Upper lobe of left lung (tissue), 4 donors: Measurements from ENCODE around the gene TBCCD1.
"Not testable (repeated sequence)": the region's sequence is repeated elsewhere in the genome, so short reads cannot be mapped to it uniquely, and the experiment has no call there.

Source experiments
- CTCF ChIP-seq, 6 experiments: fragments of 450-650 bp in 4 of 6; fragments of 200-600 bp in 2 of 6; sonication (generic) in 2 of 6; IDR thresholded peaks; one replicate each; pipeline ENCODE4 v1.5.1; 2016 to 2019; ENCODE audit warnings: antibody characterized with exemption in 6 of 6
- POLR2A ChIP-seq, 4 donors: fragments of 450-650 bp; IDR thresholded peaks; one replicate each; pipeline ENCODE4 v1.5.1; 2016 to 2017; ENCODE audit warnings: antibody characterized with exemption in 4 of 4, mild to moderate bottlenecking in 2 of 4

GRCh38 chr3:186499949-186500348 is 67.2 kb downstream of the TBCCD1 start:
- not testable (repeated sequence) for TF ChIP-seq CTCF, POLR2A (IDR thresholded peaks at IDR 0.05)
